ENCODE measurements around the gene ZNF133.
"Not testable (repeated sequence)": the region's sequence is repeated elsewhere in the genome, so short reads cannot be mapped to it uniquely, and the experiment has no call there.

The ZNF133 gene

GRCh38 chr20:18287915-18288748, at the start of gene ZNF133:
ZNF133 (plus strand) TSS chr20:18288527; CDS start chr20:18305687, 17,160 bp downstream.
- peak; percentile 72 for DNase-seq

- DNase-seq: no peak
These were observed 47.3 kb upstream of the ZNF133 start for GRCh38 chr20:18240997-18241396.

GRCh38 chr20:18243802-18244201, 44.5 kb upstream of the ZNF133 start:
- no peak for DNase-seq

DNA sequence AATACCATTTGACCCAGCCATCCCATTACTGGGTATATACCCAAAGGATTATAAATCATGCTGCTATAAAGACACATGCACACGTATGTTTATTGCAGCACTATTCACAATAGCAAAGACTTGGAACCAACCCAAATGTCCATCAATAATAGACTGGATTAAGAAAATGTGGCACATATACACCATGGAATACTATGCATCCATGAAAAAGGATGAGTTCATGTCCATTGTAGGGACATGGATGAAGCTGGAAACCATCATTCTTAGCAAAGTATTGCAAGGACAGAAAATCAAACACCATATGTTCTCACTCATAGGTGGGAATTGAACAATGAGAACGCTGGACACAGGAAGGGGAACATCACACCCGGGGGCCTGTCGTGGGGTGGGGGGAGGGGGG, 39.8 kb upstream of the ZNF133 start:
- not testable (repeated sequence) for DNase-seq

DNA sequence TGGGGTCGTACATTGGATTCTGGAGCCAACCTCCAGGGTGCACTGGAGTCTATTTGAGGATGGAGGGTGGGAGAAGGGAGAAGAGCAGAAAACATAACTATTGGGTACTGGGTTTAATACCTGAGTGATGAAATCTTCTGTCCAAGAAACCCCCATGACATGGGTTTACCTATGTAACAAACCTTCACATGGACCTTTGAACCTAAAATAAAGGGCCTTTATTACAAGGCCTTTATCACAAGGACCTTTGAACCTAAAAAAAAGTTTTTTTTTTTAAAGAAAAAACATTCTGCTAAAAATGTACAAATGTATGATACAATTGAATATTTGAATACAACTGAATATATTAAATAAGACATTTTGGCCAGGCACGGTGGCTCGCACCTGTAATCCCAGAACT, 38.1 kb upstream of the ZNF133 start:
- DNase-seq: no peak

GRCh38 chr20:18252597-18253451, 35.5 kb upstream of the ZNF133 start:
- DNase-seq: no peak

- DNase-seq: no peak
These were observed 33.7 kb upstream of the ZNF133 start for GRCh38 chr20:18254615-18255014.

- no peak for DNase-seq
These were observed 32.8 kb upstream of the ZNF133 start for GRCh38 chr20:18255526-18255925.

GRCh38 chr20:18256440-18257090, 31.8 kb upstream of the ZNF133 start:
- no peak for DNase-seq

DNA sequence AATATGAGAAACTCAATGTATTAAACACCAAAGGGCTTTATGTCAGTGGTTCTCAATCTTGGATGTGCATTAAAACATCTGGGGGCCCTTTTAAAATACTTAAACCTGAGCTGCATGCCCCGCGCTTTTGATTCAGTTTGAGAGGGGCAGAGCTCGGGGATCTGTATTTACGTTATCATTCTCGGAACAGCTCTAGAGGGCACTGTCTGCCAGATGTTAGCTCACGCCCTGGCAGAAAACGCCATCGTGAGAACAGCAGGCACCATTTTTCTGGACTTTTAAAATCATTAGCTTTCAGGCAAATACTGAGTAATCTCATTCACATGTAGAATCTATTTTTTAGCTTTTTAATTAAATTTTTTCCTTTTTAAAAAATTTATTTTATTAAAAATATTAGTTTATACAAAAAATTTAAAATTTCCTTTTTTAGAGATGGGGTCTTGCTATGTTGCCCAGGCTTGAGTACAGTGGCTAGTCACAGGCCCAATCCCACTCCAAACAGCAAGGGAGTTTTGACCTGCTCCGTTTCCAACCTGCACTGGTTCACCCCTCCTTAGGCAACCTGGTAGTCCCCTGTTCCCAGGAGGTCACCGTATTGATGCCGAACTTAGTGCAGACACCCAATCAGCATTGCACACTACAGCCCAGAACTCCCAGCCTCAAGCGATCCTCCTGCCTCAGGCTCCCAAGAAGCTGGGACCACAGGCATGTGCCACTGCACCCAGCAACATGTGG, 30.0 kb upstream of the ZNF133 start:
- no peak for DNase-seq

- DNase-seq: no peak
These were observed 28.6 kb upstream of the ZNF133 start for GRCh38 chr20:18259730-18260129.

GRCh38 chr20:18263723-18264122, 24.6 kb upstream of the ZNF133 start:
- DNase-seq: no peak

DNA sequence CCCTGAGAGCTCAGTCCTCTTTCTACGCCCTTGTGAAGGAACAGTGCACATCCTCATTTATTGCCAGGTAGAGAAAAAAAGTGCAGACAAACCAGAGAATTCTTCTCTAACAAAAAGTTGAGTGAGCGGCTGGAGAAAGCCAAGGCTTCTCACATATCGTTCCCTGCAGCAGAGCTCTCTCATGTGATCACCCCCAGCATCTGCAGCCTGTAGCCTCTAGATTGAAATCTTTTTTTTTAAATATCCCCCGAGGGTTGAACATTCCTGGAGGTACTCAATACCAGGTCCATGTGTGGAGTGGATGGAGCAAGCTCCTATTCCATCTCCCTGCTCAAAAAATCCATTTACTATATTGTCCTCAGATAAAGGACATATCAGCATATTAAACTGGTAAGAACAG, 22.9 kb upstream of the ZNF133 start:
- DNase-seq: no peak

GRCh38 chr20:18266282-18266681, 22.0 kb upstream of the ZNF133 start:
- DNase-seq: no peak

GRCh38 chr20:18267815-18268214, 20.5 kb upstream of the ZNF133 start:
- no peak for DNase-seq

DNA sequence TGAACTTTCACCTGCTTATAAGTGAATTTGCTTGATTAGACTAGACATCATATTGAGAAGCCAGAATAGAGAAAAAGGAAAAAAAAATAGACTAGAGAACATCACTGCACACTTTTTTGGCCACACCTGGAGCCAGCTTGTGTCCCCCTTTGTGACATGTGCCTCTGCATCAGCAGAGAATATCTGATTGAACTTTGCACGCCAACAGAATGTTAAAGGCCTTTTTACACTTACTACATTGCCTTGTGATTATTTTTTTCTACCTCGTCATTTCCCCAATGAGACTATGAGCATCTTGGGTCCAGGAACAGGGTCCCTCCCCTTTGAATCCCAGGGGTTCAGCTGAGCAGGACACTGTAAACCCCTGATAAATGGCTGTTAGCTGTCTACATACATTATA, 17.2 kb upstream of the ZNF133 start:
- DNase-seq: no peak

GRCh38 chr20:18272451-18272850, 15.9 kb upstream of the ZNF133 start:
- DNase-seq: no peak

- no peak for DNase-seq
These were observed 14.6 kb upstream of the ZNF133 start for GRCh38 chr20:18273738-18274137.

DNA sequence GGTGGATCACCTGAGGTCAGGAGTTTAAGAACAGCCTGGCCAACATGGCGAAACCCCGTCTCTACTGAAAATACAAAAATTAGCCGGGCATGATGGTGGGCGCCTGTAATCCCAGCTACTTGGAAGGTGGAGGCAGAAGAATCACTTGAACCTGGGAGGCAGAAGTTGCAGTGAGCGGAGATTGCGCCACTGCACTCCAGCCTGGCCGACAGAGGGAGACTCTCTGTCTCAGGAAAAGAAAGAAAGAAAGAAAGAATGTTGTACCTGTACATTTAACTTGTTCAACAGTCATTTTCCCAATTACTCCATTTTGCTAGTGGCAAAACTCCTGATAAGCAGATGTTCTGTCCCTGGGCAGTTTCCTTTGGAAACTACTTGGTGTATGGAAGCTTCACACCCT, 12.4 kb upstream of the ZNF133 start:
- not testable (repeated sequence) for DNase-seq

- no peak for DNase-seq
These were observed 11.5 kb upstream of the ZNF133 start for GRCh38 chr20:18276821-18277220.

- DNase-seq: no peak
These were observed 9.1 kb upstream of the ZNF133 start for GRCh38 chr20:18279242-18279641.

GRCh38 chr20:18284805-18285533, 3.4 kb upstream of the ZNF133 start:
- DNase-seq: no peak

All from NCI-H1048 (cell line).